HepG2 (cell line): ENCODE data around the gene VAV2. TPM values are rescaled to one million over a fixed set of nuclear protein-coding genes. Genes with fewer than 3 reads are reported as not detected.
A peak's percentile ranks its signal among the peaks of the same experiment; 100 is the strongest.

Source experiments
- AKAP8 ChIP-seq: sonication (generic); formaldehyde crosslinking; IDR thresholded peaks from 2 replicates; pipeline ENCODE4 v1.5.1; 2020; ENCODE audit warnings: mild to moderate bottlenecking, missing genetic modification reagents
- GATAD2A ChIP-seq: IDR thresholded peaks from 2 replicates; pipeline ENCODE4 v1.6.1; 2016
- IKZF1 ChIP-seq: fragments of 450-650 bp; IDR thresholded peaks from 2 replicates; pipeline ENCODE4 v1.7.1; 2016
- MEF2D ChIP-seq: sonication (generic); formaldehyde crosslinking; IDR thresholded peaks from 2 replicates; pipeline ENCODE4 v1.5.1; 2020; ENCODE audit warnings: mild to moderate bottlenecking, missing genetic modification reagents
- MEIS2 ChIP-seq: sonication (generic); formaldehyde crosslinking; IDR thresholded peaks from 2 replicates; pipeline ENCODE4 v1.9.0; 2021; ENCODE audit warnings: mild to moderate bottlenecking, missing genetic modification reagents
- MXI1 ChIP-seq: IDR thresholded peaks from 3 replicates; pipeline ENCODE4 v1.6.1; 2012; ENCODE audit warnings: low read depth, low read length, inconsistent platforms, borderline replicate concordance
- NFE2 ChIP-seq: sonication (generic); formaldehyde crosslinking; IDR thresholded peaks from 2 replicates; pipeline ENCODE4 v1.4.0; 2020; ENCODE audit warnings: missing genetic modification reagents
- PCBP1 ChIP-seq: fragments of 200-400 bp; formaldehyde crosslinking; IDR thresholded peaks from 2 replicates; pipeline ENCODE4 v1.6.1; 2017; ENCODE audit warnings: mild to moderate bottlenecking, low read depth, low read length, borderline replicate concordance
- POLR2AphosphoS5 ChIP-seq: IDR thresholded peaks from 2 replicates; pipeline ENCODE4 v1.6.1; 2012; ENCODE audit warnings: low read depth, low read length
- POLR2G ChIP-seq: fragments of 200-400 bp; formaldehyde crosslinking; IDR thresholded peaks from 2 replicates; pipeline ENCODE4 v1.6.1; 2018; ENCODE audit warnings: mild to moderate bottlenecking, low read depth, low read length, moderate library complexity
- REL ChIP-seq: sonication (generic); formaldehyde crosslinking; conservative IDR thresholded peaks from 2 replicates; pipeline ENCODE4 v1.8.0; 2022; ENCODE audit warnings: mild to moderate bottlenecking, missing genetic modification reagents, moderate library complexity
- SAP130 ChIP-seq: IDR thresholded peaks from 2 replicates; pipeline ENCODE4 v1.6.1; 2016; ENCODE audit warnings: low read depth
- SP4 ChIP-seq: sonication (generic); formaldehyde crosslinking; IDR thresholded peaks from 2 replicates; pipeline ENCODE4 v1.8.1; 2023; ENCODE audit warnings: mild to moderate bottlenecking, missing genetic modification reagents
- TCF12 ChIP-seq, 2 experiments: fragments of 450-650 bp in 1 of 2; sonication (generic) in 1 of 2; formaldehyde crosslinking in 1 of 2; IDR thresholded peaks; 2 replicates each; pipeline versions ENCODE4 v1.6.1 to v1.8.0; 2017 to 2022; ENCODE audit warnings: antibody characterized with exemption in 1 of 2, mild to moderate bottlenecking in 1 of 2, missing genetic modification reagents in 1 of 2, moderate library complexity in 1 of 2
- YEATS2 ChIP-seq: sonication (generic); formaldehyde crosslinking; IDR thresholded peaks from 2 replicates; pipeline ENCODE4 v1.4.0; 2020; ENCODE audit warnings: missing genetic modification reagents, borderline replicate concordance
- ZIK1 ChIP-seq: sonication (generic); formaldehyde crosslinking; IDR thresholded peaks from 2 replicates; pipeline ENCODE4 v1.5.0; 2020; ENCODE audit warnings: mild to moderate bottlenecking, low read depth, missing genetic modification reagents, borderline replicate concordance
- ZNF567 ChIP-seq: sonication (generic); formaldehyde crosslinking; IDR thresholded peaks from 2 replicates; pipeline ENCODE4 v1.8.1; 2023; ENCODE audit warnings: mild to moderate bottlenecking, missing genetic modification reagents, borderline replicate concordance
- ZNF652 ChIP-seq: IDR thresholded peaks from 2 replicates; pipeline ENCODE4 v1.6.1; 2016; ENCODE audit warnings: low read depth, borderline replicate concordance
- polyA plus RNA-seq, 8 experiments: library from polyadenylated mRNA; depleted of rRNA in 3 of 8; stranded (reverse) in 7 of 8; unstranded in 1 of 8; fragments of >200 nt; fragmentation: Illumina TruSeq in 4 of 8; extraction: Trizol in 4 of 8; gene quantifications; 2 replicates each; pipeline versions ENCODE4 v1.2.1 to v1.2.3, GENCODE V29; 2011 to 2016; ENCODE audit warnings: low read depth in 4 of 8, missing spikeins in 1 of 8, mixed read lengths in 1 of 8; ENCODE audit not compliant: insufficient read depth in 1 of 8
- total RNA-seq, 5 experiments: library from RNA; depleted of rRNA; stranded (reverse); fragments of >200 nt; fragmentation: Illumina TruSeq; extraction: Trizol; gene quantifications; 2 replicates each; pipeline ENCODE4 v1.2.3, GENCODE V29; 2016; ENCODE audit warnings: low read depth in 1 of 5
- TF ChIP-seq, protein P1 (sequence below): IDR thresholded peaks from 2 replicates; pipeline ENCODE4 v1.6.1; 2016; ENCODE audit warnings: missing compliant biosample characterization, missing genetic modification reagents, borderline replicate concordance
- TF ChIP-seq, protein P2 (sequence below), 2 experiments: fragments of 450-650 bp in 1 of 2; sonication (generic) in 1 of 2; formaldehyde crosslinking; IDR thresholded peaks; 2 replicates each; pipeline versions ENCODE4 v1.5.0 to v1.8.0; 2020 to 2022; ENCODE audit warnings: mild to moderate bottlenecking in 1 of 2, missing genetic modification reagents in 1 of 2
- TF ChIP-seq, protein P3 (sequence below): sonication (generic); formaldehyde crosslinking; IDR thresholded peaks from 2 replicates; pipeline ENCODE4 v1.8.1; 2022; ENCODE audit warnings: mild to moderate bottlenecking, missing genetic modification reagents
- TF ChIP-seq, protein P4 (sequence below): sonication (generic); formaldehyde crosslinking; IDR thresholded peaks from 2 replicates; pipeline ENCODE4 v1.5.0; 2020; ENCODE audit warnings: missing genetic modification reagents
- TF ChIP-seq, protein P5 (sequence below): sonication (generic); formaldehyde crosslinking; IDR thresholded peaks from 2 replicates; pipeline ENCODE4 v1.4.0; 2020; ENCODE audit warnings: mild to moderate bottlenecking, low read depth, missing genetic modification reagents

The VAV2 gene
- total and polyA plus RNA-seq, 2 of the 13 experiments (the other 11 are each of a cell fraction or from before 2014, with no cell fraction given) = 22.5 to 22.9 TPM

DNA sequence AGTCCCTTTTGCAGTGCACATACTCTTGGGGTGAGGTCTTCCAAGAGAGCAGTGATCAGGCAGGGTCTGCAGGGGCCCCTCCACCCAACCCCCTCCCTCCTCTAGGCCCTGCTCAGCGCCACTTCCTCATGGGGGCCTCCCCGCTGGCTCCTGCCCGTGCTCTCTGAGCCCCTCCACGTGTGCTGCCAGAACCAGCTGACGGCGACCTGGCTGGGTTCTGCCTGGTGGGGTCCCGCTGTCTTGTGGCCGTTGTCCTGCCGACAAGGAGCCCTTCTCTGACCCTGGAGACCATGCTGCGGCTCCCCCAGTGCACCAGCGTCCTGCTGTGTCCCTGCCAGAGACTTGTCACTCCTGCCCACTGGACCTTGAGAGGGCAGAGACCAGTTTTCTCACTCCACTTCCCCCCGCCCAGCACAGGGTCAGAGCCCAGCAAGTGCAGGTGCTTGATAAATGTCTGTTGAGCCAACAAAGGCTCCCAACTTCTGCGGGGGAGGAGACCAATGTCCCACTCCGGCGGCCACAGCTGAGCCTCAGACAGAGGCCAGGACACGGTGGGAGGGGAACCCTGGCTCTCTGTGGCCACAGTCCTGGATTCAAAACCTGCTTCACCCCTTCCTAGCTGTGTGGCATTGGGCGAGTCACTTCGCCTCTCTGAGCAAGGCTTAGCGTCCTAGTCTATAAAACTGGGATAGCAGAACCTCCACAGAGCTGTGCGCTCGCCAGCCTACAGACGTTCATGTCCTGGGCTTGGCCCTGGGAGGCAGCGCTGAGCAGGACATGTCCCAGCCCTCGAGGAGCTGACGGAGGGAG, 278.8 kb downstream of the VAV2 start (continued):
- TF ChIP-seq YEATS2 (CRISPR knock-in tag) (no peak), IKZF1 (no peak), POLR2G (peak; percentile 56), POLR2AphosphoS5 (peak; percentile 49; the same call in 1 of the 2 replicates), REL (CRISPR knock-in tag) (no peak), GATAD2A (CRISPR knock-in tag) (peak; percentile 49), ZNF567 (no peak), TCF12 (IDR thresholded peaks at IDR 0.05) (no peak), TCF12 (CRISPR knock-in tag; IDR thresholded peaks at IDR 0.05) (no peak), PCBP1 (no peak), MXI1 (no peak), ZNF652 (CRISPR knock-in tag) (no peak), AKAP8 (CRISPR knock-in tag) (peak; percentile 40; the same call in 1 of the 2 replicates), SP4 (0 out of 2 replicates have a peak, but pooled peaks have one; percentile 45), NFE2 (CRISPR knock-in tag) (no peak), ZIK1 (no peak), MEIS2 (CRISPR knock-in tag) (peak; percentile 76; the same call in 1 of the 2 replicates), SAP130 (CRISPR knock-in tag) (peak; percentile 56), MEF2D (CRISPR knock-in tag) (no peak)
- TF ChIP-seq, protein P1, sequence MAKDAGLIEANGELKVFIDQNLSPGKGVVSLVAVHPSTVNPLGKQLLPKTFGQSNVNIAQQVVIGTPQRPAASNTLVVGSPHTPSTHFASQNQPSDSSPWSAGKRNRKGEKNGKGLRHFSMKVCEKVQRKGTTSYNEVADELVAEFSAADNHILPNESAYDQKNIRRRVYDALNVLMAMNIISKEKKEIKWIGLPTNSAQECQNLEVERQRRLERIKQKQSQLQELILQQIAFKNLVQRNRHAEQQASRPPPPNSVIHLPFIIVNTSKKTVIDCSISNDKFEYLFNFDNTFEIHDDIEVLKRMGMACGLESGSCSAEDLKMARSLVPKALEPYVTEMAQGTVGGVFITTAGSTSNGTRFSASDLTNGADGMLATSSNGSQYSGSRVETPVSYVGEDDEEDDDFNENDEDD = no peak; the same call in 1 of the 2 replicates
- TF ChIP-seq, protein P2, sequence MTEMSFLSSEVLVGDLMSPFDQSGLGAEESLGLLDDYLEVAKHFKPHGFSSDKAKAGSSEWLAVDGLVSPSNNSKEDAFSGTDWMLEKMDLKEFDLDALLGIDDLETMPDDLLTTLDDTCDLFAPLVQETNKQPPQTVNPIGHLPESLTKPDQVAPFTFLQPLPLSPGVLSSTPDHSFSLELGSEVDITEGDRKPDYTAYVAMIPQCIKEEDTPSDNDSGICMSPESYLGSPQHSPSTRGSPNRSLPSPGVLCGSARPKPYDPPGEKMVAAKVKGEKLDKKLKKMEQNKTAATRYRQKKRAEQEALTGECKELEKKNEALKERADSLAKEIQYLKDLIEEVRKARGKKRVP (CRISPR knock-in tag; IDR thresholded peaks at IDR 0.05) = no peak
- TF ChIP-seq, protein P3, sequence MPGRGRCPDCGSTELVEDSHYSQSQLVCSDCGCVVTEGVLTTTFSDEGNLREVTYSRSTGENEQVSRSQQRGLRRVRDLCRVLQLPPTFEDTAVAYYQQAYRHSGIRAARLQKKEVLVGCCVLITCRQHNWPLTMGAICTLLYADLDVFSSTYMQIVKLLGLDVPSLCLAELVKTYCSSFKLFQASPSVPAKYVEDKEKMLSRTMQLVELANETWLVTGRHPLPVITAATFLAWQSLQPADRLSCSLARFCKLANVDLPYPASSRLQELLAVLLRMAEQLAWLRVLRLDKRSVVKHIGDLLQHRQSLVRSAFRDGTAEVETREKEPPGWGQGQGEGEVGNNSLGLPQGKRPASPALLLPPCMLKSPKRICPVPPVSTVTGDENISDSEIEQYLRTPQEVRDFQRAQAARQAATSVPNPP (CRISPR knock-in tag) = no peak
- TF ChIP-seq, protein P4, sequence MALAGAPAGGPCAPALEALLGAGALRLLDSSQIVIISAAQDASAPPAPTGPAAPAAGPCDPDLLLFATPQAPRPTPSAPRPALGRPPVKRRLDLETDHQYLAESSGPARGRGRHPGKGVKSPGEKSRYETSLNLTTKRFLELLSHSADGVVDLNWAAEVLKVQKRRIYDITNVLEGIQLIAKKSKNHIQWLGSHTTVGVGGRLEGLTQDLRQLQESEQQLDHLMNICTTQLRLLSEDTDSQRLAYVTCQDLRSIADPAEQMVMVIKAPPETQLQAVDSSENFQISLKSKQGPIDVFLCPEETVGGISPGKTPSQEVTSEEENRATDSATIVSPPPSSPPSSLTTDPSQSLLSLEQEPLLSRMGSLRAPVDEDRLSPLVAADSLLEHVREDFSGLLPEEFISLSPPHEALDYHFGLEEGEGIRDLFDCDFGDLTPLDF (CRISPR knock-in tag) = no peak
- TF ChIP-seq, protein P5, sequence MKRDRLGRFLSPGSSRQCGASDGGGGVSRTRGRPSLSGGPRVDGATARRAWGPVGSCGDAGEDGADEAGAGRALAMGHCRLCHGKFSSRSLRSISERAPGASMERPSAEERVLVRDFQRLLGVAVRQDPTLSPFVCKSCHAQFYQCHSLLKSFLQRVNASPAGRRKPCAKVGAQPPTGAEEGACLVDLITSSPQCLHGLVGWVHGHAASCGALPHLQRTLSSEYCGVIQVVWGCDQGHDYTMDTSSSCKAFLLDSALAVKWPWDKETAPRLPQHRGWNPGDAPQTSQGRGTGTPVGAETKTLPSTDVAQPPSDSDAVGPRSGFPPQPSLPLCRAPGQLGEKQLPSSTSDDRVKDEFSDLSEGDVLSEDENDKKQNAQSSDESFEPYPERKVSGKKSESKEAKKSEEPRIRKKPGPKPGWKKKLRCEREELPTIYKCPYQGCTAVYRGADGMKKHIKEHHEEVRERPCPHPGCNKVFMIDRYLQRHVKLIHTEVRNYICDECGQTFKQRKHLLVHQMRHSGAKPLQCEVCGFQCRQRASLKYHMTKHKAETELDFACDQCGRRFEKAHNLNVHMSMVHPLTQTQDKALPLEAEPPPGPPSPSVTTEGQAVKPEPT (CRISPR knock-in tag) = no peak
